ENCODE measurements around the gene TUT1.
"Not testable (repeated sequence)": the region's sequence is repeated elsewhere in the genome, so short reads cannot be mapped to it uniquely, and the experiment has no call there.

The TUT1 gene

DNA sequence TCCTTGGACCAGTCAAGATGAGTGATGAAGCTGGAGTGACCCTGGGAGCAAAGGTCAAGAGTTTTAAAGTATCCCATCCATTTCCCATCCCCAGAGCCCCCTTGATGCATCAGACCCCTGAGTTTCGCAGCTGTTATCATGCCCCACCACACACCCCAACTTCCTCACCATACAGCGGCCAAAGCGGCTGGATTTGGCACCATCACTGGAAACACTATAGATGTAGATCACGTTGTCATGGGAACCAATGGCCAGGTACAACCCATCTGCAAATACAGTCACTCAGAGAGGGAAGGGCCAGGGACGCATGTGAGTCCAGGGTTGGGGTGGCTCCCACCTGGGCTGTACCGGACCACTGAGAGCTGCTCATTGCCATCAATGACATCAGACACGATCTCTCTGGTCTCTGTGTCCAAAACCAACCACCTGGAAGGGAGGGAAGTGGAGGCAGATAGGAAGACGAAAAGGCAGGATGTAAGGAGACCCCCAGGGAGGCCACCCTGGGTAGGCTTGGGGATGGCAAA is 12.5 kb upstream of the TUT1 start:
- DNase-seq = no peak

DNA sequence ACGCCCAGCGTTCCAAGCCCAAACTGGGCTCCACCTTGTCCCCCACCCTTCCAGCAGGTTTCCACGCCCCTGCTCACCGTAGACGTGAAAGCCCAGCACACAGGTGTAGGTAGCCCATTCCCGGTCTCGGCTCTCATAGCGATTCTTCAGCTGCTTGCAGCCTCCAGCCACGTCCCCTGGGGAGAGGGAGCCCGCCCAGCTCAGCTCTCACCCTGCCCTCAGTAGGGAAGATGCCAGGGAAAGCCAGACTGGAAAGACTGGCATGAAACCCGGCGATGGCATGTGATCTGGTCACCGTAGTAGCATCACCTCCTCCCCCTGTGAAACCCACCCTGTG is 11.7 kb upstream of the TUT1 start:
- no peak for DNase-seq

DNA sequence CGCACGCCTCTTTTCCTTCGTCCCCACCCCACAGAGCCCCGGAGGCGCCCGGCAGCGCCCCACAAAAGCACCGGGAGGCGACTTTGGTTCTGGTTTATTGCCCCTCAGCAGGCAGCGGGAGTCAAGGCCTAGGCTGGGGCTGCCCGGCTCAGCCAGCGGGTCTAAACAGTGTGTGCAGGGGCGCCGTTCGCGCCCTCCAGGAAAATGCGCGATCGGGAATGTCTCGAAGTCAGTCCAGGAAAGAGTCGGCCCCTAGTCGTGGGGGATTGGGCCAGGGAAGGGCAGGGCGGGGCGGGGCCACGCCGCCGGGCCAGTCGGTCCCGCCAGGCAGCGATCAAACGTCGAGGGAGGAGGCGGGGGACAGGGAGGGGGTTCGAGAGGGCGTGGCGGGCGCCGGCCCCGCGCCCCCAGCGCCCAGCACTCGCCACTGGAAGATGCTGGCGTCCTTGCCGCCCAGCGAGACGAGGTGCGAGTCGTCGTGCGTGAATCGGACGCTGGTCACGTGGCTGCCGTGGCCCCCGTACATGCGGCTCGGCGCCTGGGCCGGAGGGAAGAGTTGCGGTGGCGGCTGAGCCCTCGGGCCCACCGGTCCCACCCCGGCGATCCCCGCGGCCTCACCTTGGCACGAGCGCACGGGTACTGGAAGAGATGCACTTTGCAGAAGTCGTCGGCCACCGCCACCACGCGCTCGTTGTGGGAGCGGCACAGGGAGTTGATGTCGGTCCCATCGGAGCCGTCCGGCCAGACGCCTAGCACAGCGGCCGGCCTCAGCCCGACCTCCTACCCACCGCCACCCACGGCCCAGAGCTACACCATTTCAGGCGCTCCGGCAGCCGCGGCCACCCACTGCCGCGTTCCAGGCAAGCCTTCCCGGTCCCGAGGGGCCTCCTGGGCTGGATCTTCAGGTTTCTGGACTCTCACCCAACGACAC is 11.1 kb upstream of the TUT1 start:
- no peak for DNase-seq

DNA sequence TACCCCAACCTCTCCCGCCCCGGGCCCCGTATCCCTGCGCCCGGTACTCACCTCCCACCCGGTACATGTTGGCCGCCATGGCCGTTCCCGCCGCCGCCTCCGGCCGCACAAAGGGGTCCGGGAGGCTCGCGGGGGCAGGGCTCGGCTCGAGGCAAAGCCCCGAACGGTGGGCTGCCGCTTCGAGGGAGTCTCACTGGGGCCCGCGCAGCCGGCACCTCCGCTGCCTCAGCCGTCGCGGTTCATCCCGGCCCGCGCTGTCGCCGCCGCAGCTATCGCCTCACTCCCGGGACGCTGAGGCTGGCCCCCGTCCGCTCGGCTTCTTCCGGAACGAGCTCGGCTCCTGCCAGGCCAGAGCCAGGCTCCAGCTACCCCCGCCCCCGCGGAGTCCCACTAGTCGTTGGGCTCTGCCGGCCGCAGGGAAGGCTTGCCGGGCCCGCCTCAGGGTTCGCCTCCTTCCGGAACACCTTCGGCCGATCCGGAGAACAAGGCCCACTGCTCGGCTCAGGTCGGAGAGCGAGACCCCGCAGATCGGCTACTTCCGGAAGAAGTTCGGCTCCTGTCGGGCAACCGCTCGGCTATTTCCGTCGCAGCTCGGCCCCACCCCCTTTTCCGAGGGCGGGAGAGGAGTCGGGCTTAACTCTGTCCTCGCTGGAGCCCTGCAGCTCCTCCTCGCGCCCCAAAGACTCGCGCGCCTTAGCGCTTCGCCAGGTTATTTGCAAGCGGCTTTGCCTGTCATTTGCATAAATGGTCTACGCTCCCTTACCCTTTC is 10.2 kb upstream of the TUT1 start, which contains the start of gene MTA2:
MTA2 (minus strand) TSS at position 494 of the 769 bp plus-strand sequence; CDS start at position 79, 415 bp downstream.
- peak; percentile 98 for DNase-seq

DNA sequence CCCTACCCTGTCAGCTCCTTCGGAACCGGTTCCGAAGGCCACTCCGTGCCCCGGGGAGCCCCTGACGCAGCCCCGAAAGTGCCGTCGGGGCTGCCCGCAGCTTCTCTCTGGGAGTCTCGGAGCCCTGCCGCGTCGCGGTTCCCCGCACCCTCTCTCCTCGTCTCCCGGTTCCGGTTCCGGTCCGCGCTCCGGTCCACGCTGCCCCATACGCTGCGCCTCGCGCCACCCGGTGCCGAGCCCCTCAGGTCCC is 9.7 kb upstream of the TUT1 start:
- peak; percentile 41 for DNase-seq

DNA sequence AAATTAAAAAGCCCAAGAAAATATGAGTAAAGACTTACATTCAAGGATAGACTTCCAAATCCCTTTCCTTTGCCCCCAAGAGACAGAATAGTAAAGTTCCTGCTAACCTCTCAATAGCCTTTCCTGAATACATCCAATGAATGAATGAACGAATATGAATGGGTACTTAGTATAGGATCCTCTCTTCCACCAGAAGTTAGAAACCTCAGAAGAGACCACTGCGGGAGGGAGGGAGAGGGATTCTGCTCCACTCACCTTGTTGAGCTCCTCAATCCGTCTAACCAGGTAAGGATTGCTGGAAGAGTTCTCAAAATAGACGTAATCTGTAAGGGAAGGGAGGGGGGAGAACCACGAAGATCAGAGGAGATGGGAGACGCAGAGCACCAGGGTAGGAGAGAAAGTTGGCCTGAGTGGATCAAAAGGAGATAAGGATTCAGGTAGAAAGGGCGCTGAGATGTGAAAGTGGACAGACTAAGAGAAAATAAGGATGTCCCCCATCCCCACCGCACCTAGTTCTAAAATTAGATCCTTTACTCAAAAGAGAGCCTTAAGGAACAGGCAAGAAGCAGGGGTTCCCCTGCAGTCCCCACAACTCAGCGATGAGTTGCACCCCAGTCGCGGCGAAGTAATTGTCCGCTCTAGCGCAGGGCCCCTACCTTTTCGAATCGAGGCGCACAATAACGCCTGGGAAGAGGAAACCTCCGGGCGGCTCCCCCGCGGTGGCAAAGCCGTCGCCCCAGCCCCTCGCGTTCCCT is 9.2 kb upstream of the TUT1 start:
- no peak for DNase-seq

DNA sequence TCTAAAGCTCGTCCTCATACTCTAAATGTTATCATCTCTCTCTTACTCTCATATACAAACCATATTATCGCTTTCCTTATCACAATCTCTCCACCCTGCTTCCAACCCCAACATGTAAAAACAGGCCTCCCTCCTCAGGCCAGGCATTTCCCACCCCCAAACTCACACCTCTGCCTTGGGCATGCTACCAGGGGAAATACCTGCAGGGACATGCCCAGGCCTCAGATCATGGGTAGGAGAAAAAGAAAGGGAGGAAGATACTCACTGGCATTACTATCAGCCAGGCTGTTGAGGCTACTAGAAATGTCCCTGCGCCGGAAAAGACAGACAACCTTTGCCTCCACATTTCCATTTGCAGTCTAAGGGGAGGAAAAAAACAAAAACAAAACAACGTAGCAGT is 8.6 kb upstream of the TUT1 start:
- DNase-seq = no peak

DNA sequence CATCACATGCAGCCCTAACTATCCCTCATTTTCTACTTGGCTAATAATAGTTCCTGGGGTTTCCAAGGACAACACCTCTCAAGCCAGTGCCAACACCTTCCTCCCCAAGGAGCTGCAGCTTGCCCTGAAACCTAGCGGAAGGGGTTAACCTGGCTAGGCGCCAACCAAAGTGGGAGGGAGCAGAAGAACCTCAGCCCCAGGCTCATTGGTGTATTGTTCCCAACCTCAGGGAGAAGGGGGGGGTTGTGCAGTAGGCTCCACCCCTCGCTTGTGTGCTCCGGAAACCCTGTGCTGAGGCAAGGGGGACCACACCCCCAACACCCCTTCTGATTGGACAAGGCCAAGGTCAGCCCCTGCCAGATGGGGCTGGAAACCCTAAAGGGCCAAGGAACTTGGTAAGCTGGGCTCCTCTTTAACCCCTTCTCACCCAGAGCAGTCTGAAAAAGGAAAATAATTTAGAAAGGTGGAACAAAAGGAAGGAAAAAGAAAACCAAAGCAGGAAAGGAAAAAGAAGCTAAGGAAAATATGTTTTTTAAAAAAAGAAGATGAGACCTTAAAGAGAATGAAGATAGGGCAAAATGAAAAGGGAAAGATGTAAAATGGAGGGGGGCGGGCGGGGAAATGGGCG is 7.9 kb upstream of the TUT1 start:
- DNase-seq = peak; percentile 99

DNA sequence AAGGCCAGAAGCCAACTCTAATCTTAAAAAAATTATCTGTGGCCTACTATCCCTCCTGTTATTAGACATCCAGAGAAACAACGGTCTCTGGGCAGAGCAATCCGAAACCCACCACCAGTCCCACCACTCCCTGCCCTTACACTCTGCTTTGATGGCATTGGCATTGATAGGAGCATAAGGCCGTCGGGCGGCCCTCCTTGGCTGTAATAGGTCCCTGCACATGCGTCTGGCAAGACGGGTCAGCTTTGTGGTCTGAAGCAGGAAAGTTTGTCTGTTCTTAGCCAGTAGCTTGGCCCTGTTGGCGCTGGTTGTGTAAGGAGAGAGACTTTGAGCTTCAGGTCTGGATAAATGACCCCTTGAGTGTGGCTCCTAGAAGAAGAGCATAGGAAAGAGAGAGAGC is 3.8 kb upstream of the TUT1 start:
- no peak for DNase-seq

DNA sequence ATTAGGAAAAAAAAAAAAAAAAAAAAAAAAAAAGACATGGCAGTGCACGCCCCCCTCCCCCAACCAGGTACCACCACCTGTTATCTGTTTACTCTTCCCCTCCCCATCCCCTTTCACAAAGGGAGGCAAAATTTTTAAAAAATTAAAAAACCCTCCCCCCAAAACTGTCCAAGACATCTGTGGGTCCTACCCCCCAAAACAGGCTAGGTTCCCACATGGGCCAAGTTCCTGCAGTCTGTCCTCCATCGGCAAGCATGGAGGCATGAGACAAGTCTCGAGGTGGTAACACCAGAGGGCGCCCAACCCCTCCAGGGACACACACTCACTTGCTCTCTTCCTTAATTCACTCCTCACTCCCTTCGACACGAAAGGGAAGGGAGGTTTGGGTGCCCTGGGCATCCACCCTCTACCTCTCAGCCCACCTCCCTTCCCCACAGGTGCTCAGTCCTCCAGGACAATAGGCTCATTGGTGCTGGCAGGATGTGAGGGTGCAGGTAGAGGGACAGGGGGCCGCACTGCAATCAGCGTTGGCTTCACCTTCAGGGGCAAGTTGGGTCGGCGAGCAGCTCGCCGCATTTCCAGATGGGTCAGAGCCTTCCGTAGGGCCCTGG is 2.2 kb upstream of the TUT1 start:
- DNase-seq = peak; percentile 82

DNA sequence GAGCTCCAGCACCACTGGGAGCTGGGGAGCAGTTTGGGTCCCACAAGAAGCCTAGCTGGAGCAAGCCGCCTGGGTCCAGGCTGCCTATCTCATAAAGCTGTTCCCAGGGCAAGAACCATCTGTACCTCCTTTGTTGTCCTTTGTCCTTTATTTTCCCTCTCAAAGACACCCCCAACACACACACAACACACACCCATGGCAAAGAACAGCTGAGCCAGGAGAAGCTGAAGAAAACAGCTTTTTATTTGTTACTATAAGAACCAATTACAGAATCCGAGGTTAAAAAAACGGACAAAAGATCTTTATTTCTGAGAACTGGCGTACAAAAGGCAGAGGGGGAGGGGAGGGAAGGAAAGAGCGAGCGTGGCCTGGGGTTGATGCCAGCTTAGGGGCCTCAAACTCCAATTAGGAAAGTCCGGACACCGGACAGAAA is 1.7 kb upstream of the TUT1 start:
- DNase-seq = no peak

DNA sequence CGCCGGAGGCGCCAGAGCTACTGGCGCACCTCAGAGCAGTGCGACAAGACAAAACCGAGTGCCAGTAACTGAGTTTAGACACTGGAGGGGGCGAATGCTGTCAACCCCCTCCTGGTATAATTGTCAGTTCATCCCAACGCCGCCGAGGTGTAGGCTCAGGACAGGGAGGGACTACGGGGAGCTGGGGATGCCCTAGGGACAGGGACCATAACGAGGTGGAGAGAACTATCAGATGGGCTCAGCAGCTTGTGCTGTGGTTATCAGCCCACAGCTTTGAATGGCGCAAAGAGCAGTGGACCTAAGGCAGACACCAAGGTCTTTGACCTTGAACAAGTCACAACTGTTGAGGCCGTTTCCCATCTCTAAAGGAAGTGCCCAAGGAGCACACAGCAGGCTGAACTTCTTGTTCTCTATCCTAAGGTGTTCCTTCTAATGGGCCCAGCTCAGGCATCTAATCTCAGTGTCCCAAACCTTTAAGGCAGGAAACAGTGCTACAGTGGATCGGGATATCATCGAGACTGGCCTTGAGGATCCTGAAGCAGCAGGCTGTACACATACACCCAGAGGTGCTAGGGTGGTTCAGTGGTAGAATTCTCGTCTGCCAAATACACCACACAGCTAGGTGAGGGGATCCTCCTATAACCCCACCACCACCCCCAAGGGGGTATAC is 958 bp upstream of the TUT1 start:
- DNase-seq = no peak

DNA sequence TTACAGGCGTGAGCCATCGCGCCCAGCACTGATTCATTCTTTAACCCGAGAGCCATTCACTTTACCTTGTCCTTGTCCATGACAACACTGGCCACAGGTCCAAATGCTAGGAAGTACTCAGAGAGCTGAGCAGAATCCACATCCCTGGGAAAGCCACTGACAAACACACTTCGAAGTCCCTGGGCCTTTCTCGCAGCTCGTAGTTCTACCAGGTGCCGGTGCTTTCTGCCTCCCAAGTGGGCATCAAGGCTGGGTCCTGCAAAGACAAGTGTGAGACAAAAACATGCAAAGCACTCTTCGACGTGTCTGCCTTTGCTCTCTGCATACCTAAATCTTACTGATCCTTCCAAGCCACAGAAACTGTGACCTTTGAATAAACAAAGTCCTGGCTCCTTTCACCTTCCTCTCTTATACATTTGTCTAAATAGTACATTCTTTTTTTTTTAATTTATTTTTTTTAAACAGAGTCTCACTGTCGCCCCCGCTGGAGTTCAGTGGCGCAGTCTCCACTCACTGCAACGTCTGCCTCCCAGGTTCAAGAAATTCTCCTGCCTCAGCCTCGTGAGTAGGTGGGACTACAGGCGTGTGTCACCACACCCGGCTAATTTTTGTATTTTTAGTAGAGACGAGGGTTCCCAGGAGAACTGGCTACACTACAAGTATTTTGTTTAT is 2.2 kb downstream of the TUT1 start:
- DNase-seq = no peak

DNA sequence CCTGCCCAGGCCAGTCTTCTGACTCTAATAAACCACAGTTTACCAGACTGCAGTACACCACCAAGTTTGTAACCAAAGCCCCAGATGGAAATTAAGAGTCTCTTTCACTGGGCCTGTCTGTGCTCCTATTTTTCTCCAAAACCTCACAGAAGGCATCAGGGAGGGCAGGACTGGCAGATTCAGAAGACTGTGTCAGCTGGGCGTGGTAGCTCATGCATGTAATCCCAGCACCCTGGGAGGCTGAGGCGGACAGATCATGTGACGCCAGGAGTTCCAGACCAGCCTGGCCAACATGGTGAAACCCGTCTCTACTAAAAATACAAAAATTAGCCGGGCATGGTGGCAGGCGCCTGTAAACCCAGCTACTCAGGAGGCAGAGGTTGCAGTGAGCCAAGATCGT is 6.0 kb downstream of the TUT1 start:
- not testable (repeated sequence) for DNase-seq

DNA sequence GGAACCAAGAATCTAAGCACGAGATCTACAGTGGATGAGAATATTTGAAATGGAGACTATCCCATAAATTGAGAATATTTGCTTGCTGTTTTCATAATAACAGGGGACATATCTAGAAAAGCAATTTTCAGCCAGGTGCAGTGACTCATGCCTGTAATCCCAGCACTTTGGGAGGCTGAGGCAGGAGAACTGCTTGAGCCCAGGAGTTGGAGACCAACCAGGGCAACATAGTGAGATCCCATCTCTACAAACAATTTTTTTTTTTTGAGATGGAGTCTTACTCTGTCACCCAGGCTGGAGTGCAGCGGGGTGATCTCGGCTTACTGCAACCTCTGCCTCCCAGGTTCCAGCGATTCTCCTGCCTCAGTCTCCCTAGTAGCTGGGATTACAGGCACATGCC is 9.6 kb downstream of the TUT1 start:
- DNase-seq = not testable (repeated sequence)

DNA sequence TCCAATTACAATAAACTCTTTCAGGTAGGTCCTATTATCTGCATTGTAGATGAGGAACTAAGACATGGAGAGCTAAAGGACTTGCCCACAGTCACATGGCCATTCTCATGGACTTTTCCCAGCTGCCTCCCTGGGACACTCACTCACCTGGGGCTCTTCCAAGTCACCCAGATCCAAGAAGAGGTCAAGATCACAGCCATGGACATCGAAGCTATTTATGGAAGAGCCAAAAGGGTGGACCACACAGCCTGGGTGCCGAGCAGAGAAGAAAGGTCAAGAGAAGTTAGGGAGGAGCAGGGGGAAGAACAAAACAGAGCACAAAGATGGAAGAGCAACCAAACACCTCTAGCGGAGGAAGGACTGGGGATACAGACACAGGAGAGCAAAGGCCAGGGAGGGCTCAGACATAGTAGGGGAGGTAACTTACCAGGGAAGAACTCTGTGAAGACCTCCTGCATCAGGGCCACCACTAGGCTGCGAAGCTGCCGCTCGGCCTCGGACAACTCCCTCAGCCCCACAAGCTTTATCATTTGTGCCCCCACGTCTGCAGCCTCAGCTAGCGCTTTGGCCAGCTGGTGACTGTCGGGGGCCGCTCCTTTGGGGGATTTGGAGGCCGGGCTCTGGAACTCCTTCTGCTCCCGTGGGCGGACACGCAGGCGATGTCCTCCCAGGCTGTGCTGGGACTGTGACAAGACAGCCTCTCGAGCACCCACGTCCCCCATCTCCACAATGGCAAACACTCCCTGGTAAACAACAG is 10.2 kb downstream of the TUT1 start:
- no peak for DNase-seq

DNA sequence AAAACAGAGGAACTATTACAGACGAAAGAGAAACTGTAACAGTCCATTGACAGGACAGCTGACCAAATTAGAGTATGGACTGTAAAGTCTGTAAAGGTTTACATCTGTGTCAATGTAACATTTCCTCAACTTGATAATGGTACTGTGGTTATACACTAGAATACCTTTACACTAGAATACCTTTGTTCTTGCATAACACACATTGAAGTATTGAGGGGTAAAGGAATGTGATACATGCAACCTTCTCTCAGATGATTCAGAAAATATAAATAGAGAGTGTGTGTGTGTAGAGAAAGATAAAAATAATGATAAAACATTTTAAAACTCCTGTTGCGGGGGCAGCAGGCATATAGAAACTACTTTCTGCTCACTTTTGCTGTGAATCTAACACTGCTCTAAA is 12.1 kb downstream of the TUT1 start:
- no peak for DNase-seq

DNA sequence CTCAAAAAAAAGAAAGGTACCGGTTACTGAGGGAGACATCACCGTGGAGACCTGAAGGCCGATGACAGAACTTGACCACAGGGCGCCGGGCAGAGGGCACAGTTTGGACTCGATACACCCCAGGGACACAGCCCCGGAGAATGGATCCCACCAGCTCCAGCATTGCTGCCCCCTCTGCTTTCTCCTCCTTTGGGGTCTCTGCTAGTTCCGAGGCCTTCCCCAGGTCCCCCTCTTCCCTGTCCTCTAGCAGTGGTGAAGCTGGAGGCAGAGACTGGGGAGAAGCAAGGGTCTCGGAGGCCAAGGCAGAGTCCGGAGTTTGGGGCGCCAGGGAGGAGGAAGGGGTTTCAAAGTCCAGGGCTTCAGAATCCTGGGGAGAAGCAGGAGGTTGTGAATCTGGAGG is 12.8 kb downstream of the TUT1 start:
- no peak for DNase-seq

DNA sequence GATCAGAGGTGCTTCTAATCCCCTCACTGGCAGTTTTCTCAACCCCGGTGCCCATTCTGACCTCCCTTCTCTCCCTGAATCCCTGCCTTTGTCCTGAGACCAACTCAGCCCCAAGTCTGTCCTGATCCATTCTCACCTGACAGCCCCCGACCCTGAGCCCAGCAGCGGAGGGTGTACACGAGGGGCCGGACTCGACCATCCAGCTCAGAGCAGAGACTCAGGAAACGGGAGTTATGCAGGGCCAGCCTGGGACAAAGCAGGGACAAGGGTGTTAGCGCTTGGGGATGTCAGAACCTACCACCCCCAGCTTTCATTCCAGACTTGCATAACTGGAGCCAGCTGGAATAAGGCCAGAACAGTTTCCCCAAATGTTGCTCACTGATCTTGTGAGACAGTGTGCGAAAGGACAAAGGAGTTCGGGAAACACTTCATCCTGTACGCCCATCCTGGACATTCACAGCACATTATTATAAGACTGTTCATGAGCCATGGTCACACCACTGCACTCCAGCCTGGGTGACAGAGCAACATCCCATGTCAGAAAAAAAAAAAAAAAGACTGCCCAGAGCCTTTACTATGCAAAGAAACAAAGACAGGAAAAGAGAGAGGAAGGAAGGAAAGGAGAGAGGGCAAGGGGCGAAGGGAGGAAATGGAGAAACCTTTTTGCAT is 14.1 kb downstream of the TUT1 start:
- DNase-seq = no peak

DNA sequence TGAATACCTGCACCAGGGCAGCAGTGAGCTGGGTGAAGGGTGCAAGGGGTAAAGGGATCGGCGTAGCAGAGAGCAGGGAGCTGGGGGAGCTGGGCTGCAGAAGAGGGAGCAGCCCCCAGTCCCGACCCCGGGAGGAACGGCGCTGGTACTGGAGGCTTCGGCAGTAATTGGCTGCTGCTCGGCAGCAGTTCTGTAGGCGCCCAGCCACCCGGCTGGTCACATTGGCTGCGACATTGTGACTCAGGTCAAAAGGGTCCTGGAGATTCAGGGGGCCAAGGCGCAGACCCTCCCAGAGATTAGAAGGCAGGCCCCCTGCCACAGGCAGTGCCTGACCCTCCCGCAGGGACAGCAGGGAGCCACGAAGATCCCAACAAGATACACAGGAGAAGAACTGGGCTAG is 15.5 kb downstream of the TUT1 start:
- DNase-seq = no peak

Measured in CD4-positive, alpha-beta T cell treated with Interleukin-15 for 1 hour (primary cell).